ENCODE data around the gene LEMD2.

LEMD2 gene

GRCh38 chr6:33824461-33825154 is 35.7 kb upstream of the LEMD2 start:
- no peak for TF ChIP-seq ZNF274 (IDR thresholded peaks at IDR 0.05; ENCODE audit: low read depth, low read length)
- H3K4me3 ChIP-seq (ENCODE audit: low read length): no peak overlapping the region

- H3K4me3 ChIP-seq (ENCODE audit: low read length): no peak overlapping the region
- no peak for TF ChIP-seq ZNF274 (IDR thresholded peaks at IDR 0.05; ENCODE audit: low read depth, low read length)
Observed at GRCh38 chr6:33823806-33824205, 34.9 kb upstream of the LEMD2 start.

- H3K4me3 ChIP-seq (ENCODE audit: low read length): no peak overlapping the region
- TF ChIP-seq ZNF274 (IDR thresholded peaks at IDR 0.05; ENCODE audit: low read depth, low read length): no peak
Observed at GRCh38 chr6:33822575-33823395, 33.9 kb upstream of the LEMD2 start.

- H3K4me3 ChIP-seq (ENCODE audit: low read length): no peak overlapping the region
- no peak for TF ChIP-seq ZNF274 (IDR thresholded peaks at IDR 0.05; ENCODE audit: low read depth, low read length)
Observed at GRCh38 chr6:33820784-33821520, 32.0 kb upstream of the LEMD2 start.

- TF ChIP-seq ZNF274 (IDR thresholded peaks at IDR 0.05; ENCODE audit: low read depth, low read length): no peak
- no peak overlapping the region for H3K4me3 ChIP-seq (ENCODE audit: low read length)
Observed at GRCh38 chr6:33820243-33820642, 31.3 kb upstream of the LEMD2 start.

GRCh38 chr6:33819021-33819420 is 30.1 kb upstream of the LEMD2 start:
- no peak for TF ChIP-seq ZNF274 (IDR thresholded peaks at IDR 0.05; ENCODE audit: low read depth, low read length)

GRCh38 chr6:33818293-33818692 is 29.4 kb upstream of the LEMD2 start:
- no peak overlapping the region for H3K4me3 ChIP-seq (ENCODE audit: low read length)
- TF ChIP-seq ZNF274 (IDR thresholded peaks at IDR 0.05; ENCODE audit: low read depth, low read length): no peak

More at GRCh38 chr6:33819021-33819420, 30.1 kb upstream of the LEMD2 start:
- H3K4me3 ChIP-seq (ENCODE audit: low read length): no peak overlapping the region

DNA sequence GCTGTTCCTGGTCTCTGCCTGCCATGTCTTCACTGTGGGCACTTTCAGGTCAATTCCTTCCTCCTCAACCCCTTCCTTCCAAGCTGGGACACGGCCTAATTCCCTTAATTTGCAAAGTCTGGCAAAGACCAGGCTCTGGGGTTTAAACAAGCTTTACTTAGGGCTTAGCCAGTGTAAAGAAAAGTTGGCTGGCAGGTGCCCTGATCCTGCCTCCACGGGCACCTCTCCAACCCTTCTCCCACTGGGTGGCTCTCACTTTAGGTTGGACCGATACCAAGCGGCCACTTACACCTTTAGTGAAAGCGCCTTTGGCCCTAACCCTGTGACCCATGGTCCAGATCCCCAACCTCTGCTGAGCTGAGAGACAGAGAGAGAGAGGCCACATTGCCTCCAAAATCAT is 28.6 kb upstream of the LEMD2 start:
- H3K4me3 ChIP-seq (ENCODE audit: low read length): no peak overlapping the region
- no peak for TF ChIP-seq ZNF274 (IDR thresholded peaks at IDR 0.05; ENCODE audit: low read depth, low read length)

DNA sequence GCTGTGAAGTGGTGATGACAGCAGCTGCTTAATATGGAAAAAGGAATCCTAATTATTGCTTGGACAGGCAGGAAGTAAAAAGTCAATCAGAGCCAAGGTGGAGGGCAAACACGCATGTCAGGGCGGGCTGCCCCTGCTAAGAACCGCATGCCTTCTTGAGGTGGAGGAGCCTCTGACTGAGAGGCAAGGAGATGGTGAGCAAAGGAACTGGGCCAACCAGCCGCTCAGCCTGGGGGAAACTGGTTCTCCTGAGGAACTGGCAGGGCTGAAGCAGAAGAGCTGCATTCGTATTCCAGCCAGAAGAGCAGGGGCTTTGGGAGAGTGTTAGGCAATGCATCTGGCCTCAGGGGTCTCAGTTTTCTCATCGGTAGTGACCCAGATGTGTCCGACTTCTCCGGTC is 28.0 kb upstream of the LEMD2 start:
- no peak overlapping the region for H3K4me3 ChIP-seq (ENCODE audit: low read length)
- no peak for TF ChIP-seq ZNF274 (IDR thresholded peaks at IDR 0.05; ENCODE audit: low read depth, low read length)

DNA sequence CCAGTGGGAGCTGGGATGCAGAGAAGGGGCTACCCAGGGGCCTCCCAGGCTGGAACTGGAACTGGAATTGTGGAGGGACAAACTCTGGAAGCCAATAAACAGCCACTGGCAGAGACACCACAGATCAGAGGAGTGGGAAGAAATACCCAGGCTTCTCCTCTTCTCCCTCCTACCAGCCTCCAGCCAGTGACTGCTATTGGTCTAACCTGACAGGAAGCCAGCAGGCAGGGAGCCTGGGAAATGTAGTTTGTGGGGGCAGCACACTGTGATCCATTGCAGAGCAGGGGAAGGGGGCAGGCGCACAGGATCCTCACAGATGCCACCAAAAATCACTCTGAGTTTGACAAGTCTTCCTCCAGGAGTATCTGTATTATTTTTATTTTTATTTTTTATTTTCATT is 26.9 kb upstream of the LEMD2 start:
- no peak for TF ChIP-seq ZNF274 (IDR thresholded peaks at IDR 0.05; ENCODE audit: low read depth, low read length)

GRCh38 chr6:33813990-33814985 is 25.4 kb upstream of the LEMD2 start:
- no peak overlapping the region for H3K4me3 ChIP-seq (ENCODE audit: low read length)
- TF ChIP-seq ZNF274 (IDR thresholded peaks at IDR 0.05; ENCODE audit: low read depth, low read length): no peak

More for the DNA sequence above, 26.9 kb upstream of the LEMD2 start:
- H3K4me3 ChIP-seq (ENCODE audit: low read length): no peak overlapping the region

GRCh38 chr6:33813246-33813904 is 24.4 kb upstream of the LEMD2 start:
- TF ChIP-seq ZNF274 (IDR thresholded peaks at IDR 0.05; ENCODE audit: low read depth, low read length): no peak
- H3K4me3 ChIP-seq (ENCODE audit: low read length): no peak overlapping the region

- no peak overlapping the region for H3K4me3 ChIP-seq (ENCODE audit: low read length)
- TF ChIP-seq ZNF274 (IDR thresholded peaks at IDR 0.05; ENCODE audit: low read depth, low read length): no peak
Observed at GRCh38 chr6:33812669-33813068, 23.7 kb upstream of the LEMD2 start.
